ENCODE measurements around the gene TTK.

GRCh38 chr6:79964607-79965081 lies 39.8 kb upstream of the TTK start:
- TF ChIP-seq CTCF (conservative IDR thresholded peaks at IDR 0.05; ENCODE audit: low read depth, low read length) (no peak), EZH2 (IDR thresholded peaks at IDR 0.05; ENCODE audit: borderline replicate concordance, low read depth, low read length, poor library complexity, severe bottlenecking) (no peak)

All from A673 (cell line).